ENCODE results near the gene STAB1. TPM values are rescaled to one million over a fixed set of nuclear protein-coding genes. Genes with fewer than 3 reads are reported as not detected.

STAB1 gene
- total RNA-seq, 4 donors from 2014 or later = 76.2 to 167 (median 95.8) TPM

- Histone ChIP-seq H3K36me3 (peaks cover 0 to 44% of the 10 kb centered on the region in 2 donors), H3K9me3 (no peaks in the 10 kb centered on the region), H3K4me1 (peaks cover 0 to 10% (median 0%) of the 10 kb centered on the region in 3 donors), H3K4me3 (no peak overlapping the region), H3K27ac (no peak overlapping the region), H3K27me3 (no peaks in the 10 kb centered on the region)
- ATAC-seq = no peak
- TF ChIP-seq EP300 (IDR thresholded peaks at IDR 0.05) (no peak), POLR2AphosphoS5 (IDR thresholded peaks at IDR 0.05) (no peak), CTCF (IDR thresholded peaks at IDR 0.05) (no peak), POLR2A (IDR thresholded peaks at IDR 0.05) (no peak)
- WGBS, 2 donors (ENCODE audit: low coverage in 1 of 2) = 100% methylated on average over 1 to 2 of the region's 2 CpGs
These were observed 72.9 kb downstream of the STAB1 start for GRCh38 chr3:52568069-52568468.

- no peak for ATAC-seq
These were observed 74.9 kb downstream of the STAB1 start for GRCh38 chr3:52570076-52570475.

GRCh38 chr3:52572221-52572620 is 77.1 kb downstream of the STAB1 start:
- Histone ChIP-seq H3K9me3 (no peaks in the 10 kb centered on the region), H3K27ac (peak overlapping the region in 1 of 4 donors; percentile 40), H3K36me3 (peaks cover 0 to 45% of the 10 kb centered on the region in 2 donors), H3K4me3 (no peak overlapping the region), H3K4me1 (peaks cover 0 to 14% (median 0%) of the 10 kb centered on the region in 3 donors), H3K27me3 (no peaks in the 10 kb centered on the region)
- no peak for ATAC-seq
- TF ChIP-seq EP300 (IDR thresholded peaks at IDR 0.05) (no peak), POLR2AphosphoS5 (IDR thresholded peaks at IDR 0.05) (no peak), CTCF (IDR thresholded peaks at IDR 0.05) (no peak), POLR2A (IDR thresholded peaks at IDR 0.05) (no peak)
- WGBS, 2 donors (ENCODE audit: low coverage in 1 of 2) = 50 to 64% methylated on average over 2 to 6 of the region's 6 CpGs

More at GRCh38 chr3:52570076-52570475, 74.9 kb downstream of the STAB1 start:
- Histone ChIP-seq H3K4me3 (no peak overlapping the region), H3K27me3 (no peaks in the 10 kb centered on the region), H3K27ac (peak overlapping the region in 3 of 4 donors; percentile 23 to 54 (median 51)), H3K4me1 (peaks cover 0 to 14% (median 0%) of the 10 kb centered on the region in 3 donors), H3K9me3 (no peaks in the 10 kb centered on the region), H3K36me3 (peaks cover 0 to 44% of the 10 kb centered on the region in 2 donors)
- 55 to 62% methylated on average over 2 to 4 of the region's 4 CpGs for WGBS, 2 donors (ENCODE audit: low coverage in 1 of 2)
- TF ChIP-seq POLR2AphosphoS5 (IDR thresholded peaks at IDR 0.05) = peak; percentile 46
- no peak for TF ChIP-seq POLR2A (IDR thresholded peaks at IDR 0.05)

Small RNA genes lying within 50 kb of the gene (small RNA-seq; reads per million reads assigned to genes)
- gene RNU6-856P (0 reads per million in 4 donors), gene RNU6ATAC16P (0 reads per million in 4 donors)

Other genes with a start within 250 kb of the STAB1 start
- gene PPM1M, start 249.6 kb upstream of the STAB1 start, total RNA-seq = 10 to 100 TPM; 20.3 to 36.6 (median 29.9) TPM
- gene WDR82, start 216.7 kb upstream of the STAB1 start, total RNA-seq = 10 to 100 TPM; 63.7 to 92.0 (median 86.7) TPM
- 1 to 10 TPM; 2.6 to 7.7 (median 3.1) TPM for gene GLYCTK, start 207.5 kb upstream of the STAB1 start, total RNA-seq
- 1 to 10 TPM; 3.2 to 8.1 (median 6.2) TPM for gene DNAH1, start 179.0 kb upstream of the STAB1 start, total RNA-seq
- 10 to 100 TPM; 72.4 to 81.0 (median 75.9) TPM for gene BAP1, start 85.3 kb upstream of the STAB1 start, total RNA-seq
- 10 to 100 TPM in 2 of 4 donors, 1 to 10 TPM in 2; 7.1 to 16.8 (median 10.7) TPM for gene PHF7, start 84.7 kb upstream of the STAB1 start, total RNA-seq
- 10 to 100 TPM in 2 of 4 donors, 1 to 10 TPM in 2; 6.7 to 33.9 (median 20.3) TPM for gene SEMA3G, start 50.2 kb upstream of the STAB1 start, total RNA-seq
- 1 to 10 TPM in 3 of 4 donors, not detected in 1; 1.9 to 4.6 (median 2.4) TPM for gene TNNC1, start 41.3 kb upstream of the STAB1 start, total RNA-seq
- gene NISCH, start 39.7 kb upstream of the STAB1 start, total RNA-seq = 10 to 100 TPM; 56.7 to 95.9 (median 78.9) TPM
- 10 to 100 TPM; 21.7 to 69.5 (median 34.7) TPM for gene NT5DC2, start 38.5 kb downstream of the STAB1 start, total RNA-seq
- gene UQCC5, start 41.3 kb downstream of the STAB1 start, total RNA-seq = 10 to 100 TPM in 2 of 4 donors, 1 to 10 TPM in 2; 1.9 to 47.5 (median 18.7) TPM
- 100 to 1,000 TPM in 1 of 4 donors, 10 to 100 TPM in 3; 73.9 to 105 (median 98.4) TPM for gene PBRM1, start 190.6 kb downstream of the STAB1 start, total RNA-seq
- gene GNL3, start 190.7 kb downstream of the STAB1 start, total RNA-seq = 10 to 100 TPM; 36.4 to 83.7 (median 51.7) TPM
- 10 to 100 TPM; 36.9 to 57.7 (median 48.6) TPM for gene GLT8D1, start 210.5 kb downstream of the STAB1 start, total RNA-seq
- gene SPCS1, start 210.8 kb downstream of the STAB1 start, total RNA-seq = 100 to 1,000 TPM in 1 of 4 donors, 10 to 100 TPM in 3; 66.5 to 159 (median 88.2) TPM